ENCODE data around the gene SLC39A5.
"Not testable (repeated sequence)": the region's sequence is repeated elsewhere in the genome, so short reads cannot be mapped to it uniquely, and the experiment has no call there.

The SLC39A5 gene

DNA sequence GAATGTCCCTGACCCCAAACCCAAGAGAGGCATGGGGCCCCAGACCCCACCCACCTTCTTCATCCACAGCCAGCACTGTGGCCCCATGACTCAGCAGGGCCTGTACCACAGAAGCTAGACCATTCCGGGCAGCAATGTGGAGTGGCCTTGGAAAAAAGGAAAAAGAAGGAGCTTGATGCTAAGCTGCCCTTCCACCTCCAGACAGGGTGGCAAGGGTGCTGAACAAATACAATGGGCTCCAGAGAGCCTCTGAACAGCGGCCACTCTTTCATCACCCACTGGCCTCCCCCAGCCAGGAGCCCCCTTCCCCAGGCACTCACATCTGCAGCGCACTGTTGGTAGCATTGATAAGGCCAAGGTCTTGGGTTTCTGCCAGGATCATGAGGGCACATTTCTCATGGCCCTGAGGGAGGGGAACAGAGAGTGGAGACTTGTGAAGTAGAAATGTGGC is 13.9 kb downstream of the SLC39A5 start:
- DNase-seq (ENCODE audit: low read depth in 1 of 2, low spot score in 1 of 2), result no peak

DNA sequence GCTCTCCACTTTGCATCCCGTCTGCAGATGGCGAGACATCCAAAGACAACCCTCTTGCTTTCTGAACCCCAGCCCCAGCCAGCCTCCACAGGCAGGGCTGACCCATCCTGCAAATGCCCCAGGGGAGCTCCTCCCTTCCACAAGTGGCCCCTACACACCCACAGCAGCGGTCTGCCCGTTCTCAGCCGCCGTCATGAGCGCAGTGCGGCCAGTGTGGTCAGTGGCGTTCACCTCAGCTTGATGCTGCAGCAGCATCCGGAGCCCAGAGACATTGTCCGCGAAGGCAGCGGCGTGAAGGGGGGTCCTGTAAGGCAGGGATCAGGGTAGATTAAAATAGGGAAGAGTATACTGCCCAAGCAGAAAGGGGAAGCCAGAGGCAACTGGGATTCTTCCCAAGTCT is 14.6 kb downstream of the SLC39A5 start:
- no peak for DNase-seq (ENCODE audit: low read depth in 1 of 2, low spot score in 1 of 2)

DNA sequence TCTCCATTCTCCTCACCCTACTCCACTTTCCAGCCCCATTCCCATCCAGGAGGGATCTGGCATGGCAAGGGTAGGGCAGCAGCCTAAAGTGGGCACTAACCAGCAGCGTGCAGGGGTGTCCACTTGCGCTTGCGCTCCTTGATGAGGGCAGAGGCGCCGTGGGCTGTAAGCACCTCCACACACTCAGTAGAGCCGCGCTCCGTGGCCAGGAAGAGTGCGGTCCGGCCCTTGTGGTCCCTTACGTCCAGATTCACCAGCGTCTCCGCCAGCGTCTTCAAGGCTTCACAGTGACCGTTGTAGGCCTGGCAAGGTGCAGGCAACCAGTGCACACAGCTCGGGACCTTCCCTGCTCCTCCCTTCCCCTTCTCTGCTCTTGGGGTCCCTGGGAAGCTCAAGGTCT is 18.1 kb downstream of the SLC39A5 start:
- DNase-seq (ENCODE audit: low read depth in 1 of 2, low spot score in 1 of 2), result no peak

DNA sequence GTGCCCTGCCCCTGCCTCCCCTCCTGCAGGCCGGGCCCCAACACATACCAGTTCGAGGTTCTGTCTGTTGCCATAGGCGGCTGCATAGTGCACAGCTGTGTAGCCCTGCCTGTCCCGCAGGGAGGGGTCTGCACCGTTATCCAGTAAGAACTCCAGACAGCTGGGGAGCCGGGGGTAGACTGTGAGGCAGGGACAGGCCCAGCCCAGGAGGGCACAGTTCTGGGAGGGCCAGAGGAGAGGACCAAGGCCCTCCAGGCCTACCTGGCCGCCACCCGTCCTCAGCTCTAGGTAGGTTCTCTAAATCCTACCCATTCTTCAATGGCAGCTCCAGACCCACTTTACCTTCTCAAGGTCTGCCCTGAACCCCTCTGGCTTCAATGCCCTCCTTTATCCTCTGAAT is 18.9 kb downstream of the SLC39A5 start:
- DNase-seq (ENCODE audit: low read depth in 1 of 2, low spot score in 1 of 2), result no peak

DNA sequence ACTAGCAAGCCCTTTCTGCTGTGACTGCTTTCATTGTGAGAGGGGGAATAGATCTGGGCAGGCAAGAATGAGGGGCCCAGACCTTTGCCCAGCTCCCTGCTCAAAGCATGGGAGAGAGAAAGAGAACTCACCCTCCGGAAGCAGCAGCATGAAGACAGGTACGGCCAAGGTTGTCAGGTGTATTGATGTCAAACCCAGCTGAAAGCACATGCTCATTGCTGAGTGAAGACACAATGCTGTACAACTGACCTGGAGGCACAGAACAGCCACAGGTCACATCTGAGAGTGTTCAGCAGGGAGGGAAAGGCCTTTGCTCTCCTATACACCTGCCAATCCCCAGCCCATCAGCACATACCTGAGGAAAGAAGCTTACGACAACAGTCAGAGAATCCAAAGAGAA is 22.8 kb downstream of the SLC39A5 start:
- no peak for DNase-seq (ENCODE audit: low read depth in 1 of 2, low spot score in 1 of 2)

DNA sequence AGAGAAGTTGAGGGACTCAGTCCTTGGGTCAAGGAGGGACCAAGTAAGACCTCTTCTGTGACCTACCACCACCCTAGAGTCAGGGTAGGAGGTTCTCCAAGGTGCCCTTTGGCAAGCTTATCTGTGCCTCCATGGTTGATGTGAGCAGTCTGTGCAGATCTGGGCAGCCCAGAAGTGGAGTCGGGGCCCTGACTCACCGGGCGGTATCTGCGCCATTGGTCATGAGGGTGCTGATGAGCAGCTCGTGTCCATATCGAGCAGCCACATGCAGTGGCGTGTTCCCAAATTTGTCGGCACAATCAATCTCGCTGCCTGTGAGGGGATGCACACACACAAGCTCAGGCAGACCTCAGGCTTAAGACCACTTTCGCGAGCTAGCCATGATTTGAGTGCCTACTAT is 23.2 kb downstream of the SLC39A5 start:
- DNase-seq (ENCODE audit: low read depth in 1 of 2, low spot score in 1 of 2), result no peak

DNA sequence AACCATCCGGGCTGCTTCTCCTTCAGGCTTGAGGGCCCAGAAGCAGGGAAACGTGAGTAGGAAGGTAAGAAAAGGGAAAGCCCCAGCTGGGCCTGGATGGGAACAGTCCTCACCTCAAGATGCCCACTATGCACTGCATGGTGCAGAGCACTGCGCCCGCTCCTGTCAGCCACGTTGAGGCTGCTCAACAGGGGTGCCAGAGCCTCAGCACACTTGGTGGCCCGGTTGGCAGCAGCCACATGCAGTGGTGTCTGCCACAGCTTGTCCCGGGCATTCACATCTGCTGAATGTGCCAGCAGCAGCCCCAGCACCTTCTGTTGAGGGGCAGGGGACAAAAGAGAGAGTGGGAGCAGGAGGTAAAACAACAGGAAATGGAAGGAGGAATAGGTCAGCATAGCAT is 25.8 kb downstream of the SLC39A5 start:
- no peak for DNase-seq (ENCODE audit: low read depth in 1 of 2, low spot score in 1 of 2)

DNA sequence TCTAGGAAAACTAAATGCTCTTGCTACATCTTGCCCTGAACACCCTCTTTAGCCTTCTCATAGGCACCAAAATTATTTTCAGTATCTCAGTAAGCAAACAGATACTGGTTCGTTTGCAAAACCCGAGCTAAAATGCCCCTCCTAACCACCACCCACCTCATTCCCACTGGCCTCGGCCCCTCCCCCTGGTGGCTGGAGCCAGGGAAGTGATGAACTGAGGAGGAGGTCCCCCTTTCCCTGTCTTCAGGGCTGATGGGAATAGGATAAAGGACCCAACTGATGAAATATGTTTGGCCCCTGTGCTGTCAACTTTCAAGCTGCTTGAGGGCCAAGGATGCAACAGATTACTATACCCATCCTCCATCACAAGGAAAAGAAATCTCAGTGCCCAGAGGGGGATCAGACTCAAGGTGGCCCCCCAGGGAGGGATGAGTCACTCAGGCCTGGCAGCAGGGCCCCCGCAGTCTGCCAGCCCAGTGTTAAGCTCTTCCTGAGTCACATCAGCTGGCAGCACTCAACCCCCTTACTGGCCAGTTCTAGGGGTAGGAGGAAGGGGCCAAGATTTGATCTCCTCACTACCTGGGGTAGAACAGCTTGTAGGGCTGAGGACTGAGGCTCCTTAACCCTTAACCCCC is 26.6 kb downstream of the SLC39A5 start:
- DNase-seq (ENCODE audit: low read depth in 1 of 2, low spot score in 1 of 2), result no peak

DNA sequence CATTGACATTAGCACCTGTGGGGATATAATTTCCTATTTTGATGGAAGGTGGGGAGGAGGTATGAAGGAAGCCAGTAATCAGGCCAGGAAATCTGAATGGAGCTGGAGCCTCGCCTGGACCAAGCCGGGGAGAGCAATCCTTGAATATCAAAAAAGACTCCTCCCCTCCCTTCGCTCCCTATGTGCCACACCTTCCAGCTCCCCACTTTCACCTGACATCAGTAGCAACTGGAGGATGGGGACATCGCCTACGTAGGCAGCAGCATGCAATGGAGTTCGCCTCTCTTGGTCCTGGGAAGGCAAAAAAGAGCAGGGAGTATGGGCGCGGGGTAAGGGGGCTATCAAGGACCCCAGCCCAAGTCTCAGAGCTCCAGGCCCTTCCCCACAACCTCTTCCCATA is 27.2 kb downstream of the SLC39A5 start:
- DNase-seq (ENCODE audit: low read depth in 1 of 2, low spot score in 1 of 2), result no peak

DNA sequence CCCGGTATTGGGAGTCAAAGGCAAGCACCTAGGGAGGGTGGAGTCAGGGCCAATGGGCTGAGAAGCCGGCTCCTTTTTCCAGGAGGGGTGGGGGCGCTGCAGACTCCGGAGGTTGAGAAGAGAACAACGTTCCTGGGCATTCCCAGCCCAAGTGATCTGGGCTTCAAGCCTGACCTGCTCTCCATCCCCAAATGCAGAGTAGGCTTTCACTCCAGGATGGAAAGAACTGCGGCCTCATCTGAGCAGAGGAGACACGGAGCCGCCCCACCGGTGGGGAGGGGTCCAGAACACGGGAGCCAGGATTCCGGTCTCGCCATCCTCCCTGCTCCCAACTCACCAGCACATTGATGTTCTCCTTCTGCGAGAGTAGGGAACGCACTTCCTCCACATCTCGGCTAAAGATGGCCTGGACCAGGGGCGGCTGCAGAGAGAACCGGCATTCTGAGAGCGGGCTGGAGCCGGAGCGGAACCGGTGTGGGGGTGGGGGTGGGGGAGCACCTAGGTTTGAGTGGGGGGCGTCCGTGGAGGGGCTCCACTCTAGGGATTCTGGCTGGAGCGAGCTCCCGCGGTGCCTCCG is 27.7 kb downstream of the SLC39A5 start:
- DNase-seq (ENCODE audit: low read depth in 1 of 2, low spot score in 1 of 2), result no peak

DNA sequence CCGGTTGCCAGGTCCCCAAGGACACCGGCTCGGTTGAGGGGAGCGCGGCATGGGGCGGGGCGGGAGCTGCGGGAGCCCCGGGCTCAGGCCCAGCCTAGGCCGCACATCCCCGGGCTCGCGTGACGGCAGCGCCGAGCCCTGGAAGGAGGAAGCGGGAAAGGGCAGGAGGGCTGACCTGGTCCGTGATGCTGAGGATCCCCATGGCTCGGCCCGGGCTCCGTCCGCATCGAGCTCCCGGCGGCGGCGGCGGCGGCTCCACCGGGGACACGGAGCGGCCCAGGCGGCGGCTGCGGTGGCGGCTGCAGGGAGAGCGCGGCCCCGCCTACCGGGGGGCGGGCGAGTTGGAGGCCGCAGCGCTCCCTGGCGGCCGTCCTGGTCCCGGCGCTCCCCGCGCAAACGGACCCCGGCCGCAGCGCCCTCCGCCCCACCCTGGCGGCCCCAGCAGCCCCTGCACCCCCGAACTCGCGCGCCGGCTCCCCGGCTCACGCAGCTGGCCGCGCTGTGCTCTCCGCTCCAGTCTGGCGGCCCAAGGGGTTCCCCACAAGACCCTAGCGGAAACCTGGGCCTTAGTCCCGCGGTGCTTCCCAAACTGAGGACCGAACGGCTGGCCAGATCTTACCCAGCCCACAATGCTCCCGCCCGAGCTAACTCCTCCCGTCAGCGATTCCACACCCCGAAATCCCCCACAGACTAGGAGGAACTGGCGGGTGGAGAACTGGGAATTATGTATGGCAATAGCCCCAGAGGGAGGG is 28.4 kb downstream of the SLC39A5 start, which contains the start of gene ANKRD52:
TSS of gene ANKRD52 (minus strand) at position 317 of the 752 bp plus-strand sequence. CDS start at position 202, 115 bp downstream.
- peak; percentile 65 for DNase-seq (ENCODE audit: low read depth in 1 of 2, low spot score in 1 of 2)

DNA sequence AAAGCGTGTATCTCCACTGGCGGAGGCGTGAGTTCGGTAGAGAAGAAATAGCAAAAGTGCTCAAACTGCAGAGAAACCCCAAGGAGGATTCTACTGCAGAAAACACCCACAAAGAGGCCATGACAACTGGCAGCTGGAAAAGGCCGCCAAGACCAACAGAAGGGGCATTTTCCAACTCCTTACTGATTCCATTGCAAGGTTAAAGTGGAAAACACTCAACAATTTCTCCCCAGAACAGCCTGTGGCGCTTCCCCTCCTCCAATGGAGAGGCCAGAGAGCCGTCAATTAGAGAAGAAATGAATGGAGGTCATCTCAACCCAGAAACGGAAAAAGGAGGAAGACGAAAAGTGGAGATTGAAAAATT is 29.0 kb downstream of the SLC39A5 start:
- no peak for DNase-seq (ENCODE audit: low read depth in 1 of 2, low spot score in 1 of 2)

DNA sequence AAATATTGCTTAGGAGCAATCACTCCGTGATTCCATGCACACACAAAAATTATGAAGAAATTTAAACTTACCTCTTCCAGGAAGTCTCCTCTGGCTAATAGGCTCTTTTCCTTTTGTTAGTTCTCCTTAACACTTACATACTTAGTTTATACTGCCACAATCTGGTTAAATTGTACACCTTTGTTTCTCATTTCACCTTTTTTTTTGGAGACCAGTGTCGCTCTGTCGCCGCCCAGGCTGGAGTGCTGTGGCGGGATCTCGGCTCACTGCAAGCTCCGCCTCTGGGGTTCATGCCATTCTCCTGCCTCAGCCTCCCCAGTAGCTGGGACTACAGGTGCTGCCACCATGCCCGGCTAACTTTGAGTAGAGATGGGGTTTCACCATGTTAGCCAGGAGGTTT is 30.5 kb downstream of the SLC39A5 start:
- no peak for DNase-seq (ENCODE audit: low read depth in 1 of 2, low spot score in 1 of 2)

DNA sequence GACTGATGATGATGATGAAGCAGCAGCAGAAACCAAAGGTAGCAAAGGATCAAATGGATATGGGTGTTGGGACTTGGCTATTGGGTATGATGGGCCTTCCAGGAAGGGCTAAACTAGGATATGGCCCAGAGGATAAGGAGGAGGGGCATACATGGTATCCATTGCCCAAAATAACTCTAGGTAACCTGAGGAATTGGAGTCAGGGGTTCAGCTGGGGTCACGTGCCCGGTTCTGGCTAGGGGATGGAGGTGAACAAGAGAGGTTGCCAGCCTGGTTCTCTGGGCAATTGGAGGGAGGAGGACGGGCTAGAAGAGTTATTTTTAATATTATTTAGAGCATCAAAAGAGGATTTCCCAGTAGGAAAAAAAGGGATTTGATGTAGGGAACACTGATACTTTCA is 31.1 kb downstream of the SLC39A5 start:
- no peak for DNase-seq (ENCODE audit: low read depth in 1 of 2, low spot score in 1 of 2)

DNA sequence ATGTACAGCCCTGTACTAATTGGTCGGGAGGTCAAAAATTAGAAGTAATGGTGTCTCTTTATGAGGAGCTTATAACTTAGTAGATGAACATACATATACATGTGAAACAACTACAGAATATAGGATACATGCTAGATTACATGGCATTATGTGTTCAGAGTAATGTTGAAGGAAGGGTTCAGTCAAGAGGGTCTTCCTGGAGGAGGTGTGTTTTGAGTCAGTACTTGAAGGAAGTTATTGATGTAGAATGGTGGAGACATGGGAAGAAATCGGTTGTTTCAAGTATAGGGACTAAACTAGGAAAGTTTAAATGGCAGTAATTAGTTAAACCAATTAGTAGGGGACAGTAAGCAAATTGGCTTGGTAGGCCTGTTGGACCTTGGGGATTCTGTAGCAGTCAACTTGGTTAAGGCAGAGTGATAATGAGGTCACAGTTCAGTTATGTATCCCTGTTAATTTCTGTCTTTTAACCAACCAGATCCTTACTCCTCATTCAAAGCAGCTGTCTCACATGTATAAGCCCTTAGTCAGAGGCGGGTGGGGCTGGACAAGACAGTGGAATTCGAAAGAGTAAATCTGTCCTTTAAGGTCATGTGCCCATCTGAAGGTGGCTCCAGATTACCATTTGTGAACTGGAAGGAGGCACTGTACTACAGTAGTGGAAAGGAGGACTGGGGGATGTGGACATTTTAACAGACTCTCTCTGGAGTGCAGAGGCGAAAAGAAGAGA is 31.8 kb downstream of the SLC39A5 start:
- no peak for DNase-seq (ENCODE audit: low read depth in 1 of 2, low spot score in 1 of 2)

DNA sequence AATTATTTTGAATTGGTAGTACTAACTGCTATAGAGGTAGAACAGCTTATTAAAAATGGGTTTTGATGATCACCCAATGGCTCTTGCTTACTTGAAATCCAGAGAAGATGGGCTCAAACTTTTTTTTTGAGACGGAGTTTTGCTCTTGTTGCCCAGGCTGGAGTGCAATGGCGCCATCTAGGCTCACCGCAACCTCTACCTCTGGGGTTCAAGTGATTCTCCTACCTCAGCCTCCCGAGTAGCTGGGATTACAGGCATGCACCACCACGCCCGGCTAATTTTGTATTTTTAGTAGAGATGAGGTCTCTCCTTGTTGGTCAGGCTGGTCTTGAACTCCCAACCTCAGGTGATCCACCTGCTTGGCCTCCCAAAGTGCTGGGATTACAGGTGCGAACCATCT is 33.1 kb downstream of the SLC39A5 start:
- DNase-seq (ENCODE audit: low read depth in 1 of 2, low spot score in 1 of 2), result not testable (repeated sequence)

DNA sequence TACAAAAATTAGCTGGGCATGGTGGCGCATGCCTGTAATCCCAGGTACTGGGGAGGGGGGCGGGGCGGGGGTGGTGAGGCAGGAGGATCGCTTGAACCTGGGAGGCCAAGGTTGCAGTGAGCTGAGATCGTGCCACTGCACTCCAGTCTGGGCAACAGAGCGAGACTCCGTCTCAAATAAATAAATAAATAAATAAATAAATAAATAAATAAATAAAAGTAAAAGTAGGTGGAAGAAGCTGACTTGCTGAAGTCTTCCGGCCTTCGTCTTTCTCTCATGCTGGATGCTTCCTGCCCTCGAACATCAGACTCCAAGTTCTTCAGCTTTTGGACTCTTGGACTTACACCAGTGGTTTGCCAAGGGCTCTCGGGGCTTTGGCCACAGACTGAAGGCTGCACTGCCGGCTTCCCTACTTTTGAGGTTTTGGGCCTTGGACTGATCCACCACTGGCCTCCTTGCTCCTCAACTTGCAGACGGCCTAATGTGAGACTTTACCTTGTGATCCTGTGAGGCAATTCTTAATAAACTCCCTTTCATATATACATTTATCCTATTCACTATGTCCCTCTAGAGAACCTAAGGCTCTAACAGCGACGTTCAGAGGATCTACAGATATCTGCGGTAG is 36.3 kb downstream of the SLC39A5 start:
- DNase-seq (ENCODE audit: low read depth in 1 of 2, low spot score in 1 of 2), result not testable (repeated sequence)

DNA sequence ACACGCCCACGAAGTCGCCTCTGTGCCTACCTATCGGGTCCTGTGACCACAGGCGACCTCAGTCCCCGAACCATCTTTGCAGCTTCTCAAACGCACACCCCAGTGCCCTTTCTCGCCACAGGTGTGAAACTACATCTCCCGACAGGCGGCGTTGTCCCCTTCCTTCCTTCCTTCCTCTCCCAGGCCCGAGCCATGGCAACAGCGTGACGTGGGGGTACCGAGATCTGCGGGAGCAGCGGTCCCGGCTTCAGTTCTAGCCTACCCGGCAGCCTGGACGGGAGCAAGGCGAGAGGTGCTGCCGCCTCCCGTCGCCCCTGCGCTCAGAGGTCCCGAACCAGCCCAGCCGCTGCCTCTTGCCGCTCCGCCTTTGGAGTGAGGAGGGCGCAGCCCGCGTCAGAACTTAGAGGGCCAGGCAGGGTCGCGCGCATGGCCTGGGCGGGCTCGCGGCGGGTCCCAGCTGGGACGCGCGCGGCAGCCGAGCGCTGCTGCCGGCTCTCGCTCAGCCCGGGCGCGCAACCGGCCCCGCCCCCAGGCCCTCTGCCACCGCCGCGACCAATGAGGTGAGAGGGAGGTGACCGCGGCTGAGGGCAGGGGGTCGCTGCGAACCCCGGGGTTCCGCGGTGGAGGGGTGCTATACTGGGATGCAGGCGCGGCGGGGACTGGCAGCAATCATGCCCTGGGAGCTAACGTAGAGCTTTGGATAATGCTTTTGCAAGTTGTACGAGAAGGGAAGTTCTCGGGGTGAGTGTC is 37.0 kb downstream of the SLC39A5 start, which contains the start of gene COQ10A:
TSS of gene COQ10A (plus strand) at position 250 of the 750 bp plus-strand sequence. CDS start at position 427, 177 bp downstream.
- DNase-seq (ENCODE audit: low read depth in 1 of 2, low spot score in 1 of 2), result peak; percentile 66 to 84

DNA sequence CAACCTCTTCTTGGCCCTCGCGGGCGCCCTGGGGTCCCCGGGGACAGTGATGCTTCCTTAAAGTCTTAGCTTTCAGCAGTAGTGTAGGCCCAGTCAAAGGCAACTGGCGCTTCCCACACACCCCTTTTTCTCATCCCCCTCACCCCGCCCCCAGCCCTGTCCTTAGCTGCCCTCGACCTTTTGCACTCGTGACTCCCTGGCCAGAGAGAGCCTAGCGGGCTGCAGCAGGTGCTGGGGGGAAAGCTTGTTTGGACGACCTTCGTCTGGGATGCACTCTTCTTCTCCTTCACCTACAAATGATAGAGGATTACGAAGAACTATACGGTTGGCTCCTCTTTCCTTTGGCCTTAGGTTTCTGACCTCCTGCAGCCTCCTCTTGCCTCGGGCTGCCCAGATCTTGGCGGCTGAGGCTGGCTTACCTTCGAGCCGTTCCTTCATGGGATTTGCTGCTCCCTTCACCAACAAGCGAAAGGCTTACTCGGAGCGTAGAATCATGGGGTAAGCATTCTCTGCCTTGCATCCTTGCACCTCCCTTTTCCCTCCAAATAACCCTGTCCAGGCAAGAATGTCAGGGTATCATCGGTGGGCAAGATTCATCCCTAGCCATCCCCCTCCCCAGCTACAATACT is 37.7 kb downstream of the SLC39A5 start:
- DNase-seq (ENCODE audit: low read depth in 1 of 2, low spot score in 1 of 2), result no peak

DNA sequence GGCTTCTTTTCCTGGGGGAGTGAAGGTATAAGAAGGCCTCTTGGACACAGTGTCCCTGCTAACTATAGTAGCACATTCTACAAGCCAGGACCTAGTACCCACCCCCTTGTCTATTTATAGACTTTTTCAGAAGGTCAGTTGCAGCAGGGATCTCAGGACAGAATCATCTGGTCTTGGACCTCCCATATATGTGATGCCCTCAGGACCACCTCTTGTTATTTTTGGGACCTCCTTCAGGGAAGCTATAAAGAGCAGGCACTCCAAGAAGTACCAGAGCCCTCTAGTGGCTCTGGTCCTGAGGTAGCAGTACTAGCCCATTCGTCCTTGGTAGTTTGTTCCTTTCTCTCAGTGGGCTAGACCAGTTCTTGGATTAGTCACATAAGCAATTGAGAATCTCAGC is 41.2 kb downstream of the SLC39A5 start:
- no peak for DNase-seq (ENCODE audit: low read depth in 1 of 2, low spot score in 1 of 2)

All from activated CD4-positive, alpha-beta T cell treated with anti-CD3 and anti-CD28 coated beads, Interleukin-2, amount 50 U/mL, for 24 hours (primary cell).